Psoas muscle (tissue), 8 donors: ENCODE measurements around the gene TELO2. TPM values are rescaled to one million over a fixed set of nuclear protein-coding genes. Genes with fewer than 3 reads are reported as not detected.

ENCODE experiments used
- ATAC-seq, 4 donors: fragments of 200-7000 bp; cut with Tn5 transposase; one replicate each; pipeline ENCODE4 v1.9.1; 2020; ENCODE audit warnings: moderate library complexity in 3 of 4, mild to moderate bottlenecking in 2 of 4
- DNase-seq, 2 donors: peaks; one replicate each; pipeline ENCODE4 v3.0.0-alpha.2; 2020
- H3K27ac ChIP-seq: fragments of 200-600 bp; one replicate; pipeline ENCODE4 v1.8.0; 2022
- H3K27me3 ChIP-seq, 3 donors: fragments of 200-600 bp in 1 of 3; one replicate each; pipeline versions ENCODE4 v1.6.1 to v1.8.0; 2013 to 2022; ENCODE audit warnings: low read length in 2 of 3, mild to moderate bottlenecking in 2 of 3, moderate library complexity in 1 of 3; ENCODE audit not compliant: insufficient read depth in 3 of 3
- H3K36me3 ChIP-seq, 2 donors: fragments of 200-600 bp in 1 of 2; one replicate each; pipeline versions ENCODE4 v1.6.1 to v1.8.0; 2013 to 2022; ENCODE audit warnings: low read depth in 1 of 2, mild to moderate bottlenecking in 1 of 2, moderate library complexity in 1 of 2; ENCODE audit not compliant: insufficient read depth in 1 of 2
- H3K4me1 ChIP-seq: fragments of 200-600 bp; one replicate; pipeline ENCODE4 v1.8.0; 2022
- H3K4me3 ChIP-seq: fragments of 200-600 bp; one replicate; pipeline ENCODE4 v1.8.0; 2022; ENCODE audit warnings: mild to moderate bottlenecking
- H3K9me3 ChIP-seq: fragments of 200-600 bp; one replicate; pipeline ENCODE4 v1.8.0; 2022
- WGBS, 3 donors: extraction: QIAGEN DNeasy Blood & Tissue Kit; methylation state at CpG; one replicate each; pipeline versions ENCODE4 v1.1.6 to v1.1.7; 2013; 5-methylcytosine and 5-hydroxymethylcytosine counted together
- intact Hi-C, 2 donors: fragments of 100-400 bp; cut with DNase I; formaldehyde crosslinking; loops; one replicate each; pipeline versions ENCODE4 v1.11.0 to v1.14.2; 2022
- polyA plus RNA-seq, 3 donors: library from polyadenylated mRNA; stranded (reverse); fragments of 200-250 nt; gene quantifications; one replicate each; pipeline ENCODE4 v1.2.3, GENCODE V29; 2013
- total RNA-seq, 4 donors: library from RNA; stranded (reverse); fragmentation: NEBNext Ultra II Directional in 2 of 4; extraction: Animal tissue kit (Norgen Biotek cat#: 25700) in 2 of 4; gene quantifications; one replicate each; pipeline versions ENCODE4 v1.2.1 to v1.2.4, GENCODE V29; 2021 to 2023
- TF ChIP-seq, protein P1 (sequence below): fragments of 200-600 bp; IDR thresholded peaks from one replicate; pipeline ENCODE4 v1.8.0; 2022; ENCODE audit warnings: antibody characterized with exemption
- donor health status: healthy with polysubstance abuse.
- donor health status: DM: no; HTN: no; CAD: no; lungs with moderate emphysema.
- donor health status: Bipolar disorder and iron deficiency.
- donor health status: healthy.
- donor health status: DM: yes; HTN: yes; CAD: no.
- donor health status: DM: no; HTN: no; CAD: no.
- donor health status: DM: no; HTN: no; CAD: no.
- donor health status: DM: yes; HTN: yes; CAD: no.

The TELO2 gene
- total and polyA plus RNA-seq, 7 donors, result 11.6 to 23.8 (median 17.4) TPM

DNA sequence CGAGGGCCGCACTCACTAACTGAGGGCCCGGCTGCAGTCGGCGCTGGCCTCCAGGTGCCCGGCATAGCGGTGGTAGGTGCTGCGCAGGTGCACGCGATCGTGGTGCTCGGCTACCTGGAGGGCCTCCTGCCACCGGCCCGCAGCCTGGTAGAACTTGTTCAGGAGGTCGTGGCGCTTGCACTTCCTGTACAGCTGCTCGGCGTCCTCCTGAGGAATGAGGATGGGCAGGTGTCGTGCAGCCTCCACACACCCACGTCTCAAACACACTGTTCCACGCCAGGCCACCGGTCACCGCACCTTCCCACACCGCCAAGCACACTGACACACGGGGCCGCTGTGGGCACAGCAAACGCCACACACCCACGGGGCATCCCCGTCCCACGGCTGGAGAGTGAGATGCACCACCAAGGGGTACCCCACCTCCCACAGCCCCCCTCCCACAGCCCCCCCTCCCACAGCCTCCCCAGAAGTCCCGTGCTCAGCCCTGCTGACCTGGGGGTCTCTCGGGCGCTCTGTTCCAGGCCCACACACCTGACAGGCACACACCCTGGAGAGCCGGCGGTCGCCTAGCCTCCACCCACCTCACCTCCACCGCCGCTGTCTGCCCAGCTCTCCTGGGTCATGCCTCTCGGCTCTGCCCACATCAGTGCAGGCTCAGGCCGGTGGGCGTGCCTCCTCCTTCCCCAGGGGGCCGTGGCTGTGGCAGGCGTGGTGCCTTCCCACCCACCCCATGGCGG is 32.9 kb downstream of the TELO2 start:
- intact Hi-C loops, result no loop called here
- no peaks in the 10 kb centered on the region for H3K27me3 ChIP-seq
- no peak overlapping the region for H3K4me3 ChIP-seq
- TF ChIP-seq, protein P1, sequence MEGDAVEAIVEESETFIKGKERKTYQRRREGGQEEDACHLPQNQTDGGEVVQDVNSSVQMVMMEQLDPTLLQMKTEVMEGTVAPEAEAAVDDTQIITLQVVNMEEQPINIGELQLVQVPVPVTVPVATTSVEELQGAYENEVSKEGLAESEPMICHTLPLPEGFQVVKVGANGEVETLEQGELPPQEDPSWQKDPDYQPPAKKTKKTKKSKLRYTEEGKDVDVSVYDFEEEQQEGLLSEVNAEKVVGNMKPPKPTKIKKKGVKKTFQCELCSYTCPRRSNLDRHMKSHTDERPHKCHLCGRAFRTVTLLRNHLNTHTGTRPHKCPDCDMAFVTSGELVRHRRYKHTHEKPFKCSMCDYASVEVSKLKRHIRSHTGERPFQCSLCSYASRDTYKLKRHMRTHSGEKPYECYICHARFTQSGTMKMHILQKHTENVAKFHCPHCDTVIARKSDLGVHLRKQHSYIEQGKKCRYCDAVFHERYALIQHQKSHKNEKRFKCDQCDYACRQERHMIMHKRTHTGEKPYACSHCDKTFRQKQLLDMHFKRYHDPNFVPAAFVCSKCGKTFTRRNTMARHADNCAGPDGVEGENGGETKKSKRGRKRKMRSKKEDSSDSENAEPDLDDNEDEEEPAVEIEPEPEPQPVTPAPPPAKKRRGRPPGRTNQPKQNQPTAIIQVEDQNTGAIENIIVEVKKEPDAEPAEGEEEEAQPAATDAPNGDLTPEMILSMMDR, result no peak
- 89 to 90% (median 89%) methylated on average over 30 to 44 of the region's 44 CpGs for WGBS, 3 donors
- ATAC-seq (no peak), DNase-seq (no peak)
- no peaks in the 10 kb centered on the region for H3K4me1 ChIP-seq
- no peak overlapping the region for H3K27ac ChIP-seq
- no peaks in the 10 kb centered on the region for H3K36me3 ChIP-seq
- H3K9me3 ChIP-seq, result no peaks in the 10 kb centered on the region

DNA sequence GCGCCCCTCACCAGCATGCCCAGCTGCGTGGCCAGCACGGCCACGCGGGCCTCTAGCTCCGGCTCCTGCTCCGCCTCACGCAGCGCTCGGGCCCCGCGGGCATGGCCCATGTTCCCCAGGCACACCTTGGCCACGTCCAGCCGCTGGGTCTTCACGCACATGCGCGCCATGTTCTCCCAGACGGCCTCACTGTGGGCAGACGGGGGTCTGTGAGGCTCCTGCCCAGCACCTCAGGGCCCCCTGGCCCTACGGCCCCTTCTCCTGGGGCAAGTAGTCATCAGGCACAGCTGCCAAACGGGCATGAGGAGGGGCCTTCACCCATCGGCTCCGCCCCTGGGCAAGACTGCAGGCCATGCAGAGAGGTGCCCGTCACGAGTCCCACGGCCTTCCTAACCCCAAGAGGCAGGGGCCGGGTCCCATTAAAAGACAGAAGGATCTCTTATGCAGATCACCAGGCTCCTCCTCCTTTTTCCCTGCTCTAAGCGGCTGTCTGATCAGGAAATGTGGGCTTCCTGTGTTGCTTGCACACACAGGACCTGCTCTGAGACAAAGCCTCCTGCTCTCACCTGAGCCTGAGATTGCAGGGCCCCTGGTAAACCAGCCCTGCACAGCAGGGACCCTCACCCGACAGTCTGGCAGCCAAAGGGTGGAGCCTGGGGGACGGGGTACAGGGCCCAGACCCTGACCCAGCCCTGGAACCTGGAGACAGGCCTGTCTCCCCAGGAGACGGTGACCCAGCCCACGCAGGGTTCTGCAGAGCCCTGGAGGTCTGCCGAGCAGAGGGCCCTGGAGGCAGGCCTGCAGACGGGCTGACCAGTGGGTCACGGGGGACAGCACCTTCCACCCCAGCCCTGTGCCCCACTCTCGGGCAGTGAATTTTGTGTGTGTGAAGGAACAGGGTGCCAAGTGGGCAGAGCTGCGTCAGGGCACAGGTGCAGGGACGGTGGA is 33.7 kb downstream of the TELO2 start:
- DNase-seq (no peak), ATAC-seq (no peak)
- Histone ChIP-seq H3K27ac (no peak overlapping the region), H3K36me3 (no peaks in the 10 kb centered on the region), H3K27me3 (no peaks in the 10 kb centered on the region), H3K4me1 (peaks cover 1% of the 10 kb centered on the region), H3K9me3 (no peaks in the 10 kb centered on the region), H3K4me3 (no peak overlapping the region)
- intact Hi-C loops, result no loop called here
- TF ChIP-seq, protein P1, result no peak
- 82 to 86% (median 83%) methylated on average over 36 to 38 of the region's 38 CpGs for WGBS, 3 donors

DNA sequence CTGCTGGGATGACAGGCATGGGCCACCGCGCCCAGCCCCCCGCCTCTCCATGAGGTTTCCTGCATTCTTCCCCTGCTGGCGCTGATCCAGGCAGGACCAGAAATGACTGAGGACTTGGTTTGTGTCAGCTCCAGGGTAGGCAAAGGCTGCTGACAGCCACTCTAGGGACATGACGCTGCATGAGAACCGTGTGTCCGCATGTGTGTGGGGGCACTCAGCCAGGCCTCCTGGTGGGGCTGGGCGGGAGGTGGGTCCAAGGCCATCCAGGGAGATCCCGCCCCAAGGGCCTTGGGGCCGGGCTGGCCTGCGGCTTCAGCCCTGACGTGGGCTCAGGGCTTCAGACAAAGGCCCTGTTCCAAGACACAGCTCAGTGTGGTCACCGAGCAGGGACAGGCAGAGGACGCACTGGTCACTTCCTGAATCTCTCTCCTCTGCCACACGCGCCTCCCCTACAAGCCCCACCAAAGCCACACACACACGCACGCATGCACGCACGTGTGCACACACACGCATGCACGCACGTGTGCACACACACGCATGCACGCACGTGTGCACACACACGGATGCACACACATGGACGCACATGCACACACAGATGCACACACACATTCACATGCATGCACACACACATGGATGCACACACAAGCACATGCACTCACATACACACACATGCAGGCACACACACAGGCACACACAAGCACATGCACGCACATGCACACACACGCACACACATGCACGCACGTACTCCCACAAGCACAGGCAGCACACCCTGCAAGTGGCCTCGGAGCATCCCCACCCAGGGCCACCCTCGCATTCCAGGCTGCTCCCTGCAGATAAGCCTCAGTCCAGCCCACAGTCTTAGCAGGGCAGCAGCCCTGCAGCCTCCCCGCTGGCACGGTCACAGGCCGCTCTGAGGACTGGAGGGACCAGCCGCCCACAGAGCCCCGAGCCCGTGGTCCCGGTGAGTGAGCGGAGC is 35.0 kb downstream of the TELO2 start:
- ATAC-seq, result no peak
- H3K4me1 ChIP-seq, result peaks cover 11% of the 10 kb centered on the region
- H3K27ac ChIP-seq, result no peak overlapping the region

More for the DNA sequence above, 35.0 kb downstream of the TELO2 start:
- no peaks in the 10 kb centered on the region for H3K27me3 ChIP-seq
- peak; percentile 62 to 75 for DNase-seq
- TF ChIP-seq, protein P1, result no peak
- H3K36me3 ChIP-seq, result no peaks in the 10 kb centered on the region
- no peaks in the 10 kb centered on the region for H3K9me3 ChIP-seq
- H3K4me3 ChIP-seq, result no peak overlapping the region
- WGBS, 3 donors, result 69 to 74% (median 72%) methylated on average over 40 to 42 of the region's 42 CpGs
- intact Hi-C loops, result no loop called here
